Ovary (tissue), 3 donors: ENCODE data around the gene AOC2.

Experiments
- EP300 ChIP-seq: sonication (generic); formaldehyde crosslinking; IDR thresholded peaks from one replicate; pipeline ENCODE4 v1.6.1; 2017; ENCODE audit warnings: antibody characterized with exemption
- POLR2A ChIP-seq: fragments of 450-650 bp; IDR thresholded peaks from one replicate; pipeline ENCODE4 v1.6.1; 2017; ENCODE audit warnings: antibody characterized with exemption, mild to moderate bottlenecking, moderate library complexity
- TF ChIP-seq, protein P1 (sequence below), 3 donors: fragments of 450-650 bp in 2 of 3; fragments of 200-600 bp in 1 of 3; IDR thresholded peaks; one replicate each; pipeline versions ENCODE4 v1.5.1 to v1.8.0; 2016 to 2022; ENCODE audit warnings: antibody characterized with exemption in 3 of 3, mild to moderate bottlenecking in 1 of 3
- donor health status: DM: no; HTN: no; CAD: no.

DNA sequence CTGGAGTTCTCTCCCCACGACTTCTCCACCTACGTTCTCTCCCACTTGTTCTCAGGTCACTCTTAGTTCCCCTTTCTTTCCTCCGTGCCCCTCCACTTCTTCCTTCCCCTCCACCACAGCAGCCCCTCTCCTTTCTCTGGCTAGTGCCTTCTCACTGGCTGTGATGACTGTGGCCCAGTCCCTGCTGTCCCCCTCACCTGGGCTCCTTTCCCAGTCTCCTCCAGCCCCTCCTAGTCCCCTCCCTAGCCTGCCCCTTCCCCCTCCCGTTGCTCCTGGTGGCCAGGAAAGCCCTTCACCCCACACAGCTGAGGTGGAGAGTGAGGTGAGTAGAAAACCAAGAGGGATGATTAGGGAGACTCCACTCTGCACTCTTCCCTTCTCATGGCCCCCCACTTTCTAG lies 49.3 kb upstream of the AOC2 start:
- TF ChIP-seq, protein P1, sequence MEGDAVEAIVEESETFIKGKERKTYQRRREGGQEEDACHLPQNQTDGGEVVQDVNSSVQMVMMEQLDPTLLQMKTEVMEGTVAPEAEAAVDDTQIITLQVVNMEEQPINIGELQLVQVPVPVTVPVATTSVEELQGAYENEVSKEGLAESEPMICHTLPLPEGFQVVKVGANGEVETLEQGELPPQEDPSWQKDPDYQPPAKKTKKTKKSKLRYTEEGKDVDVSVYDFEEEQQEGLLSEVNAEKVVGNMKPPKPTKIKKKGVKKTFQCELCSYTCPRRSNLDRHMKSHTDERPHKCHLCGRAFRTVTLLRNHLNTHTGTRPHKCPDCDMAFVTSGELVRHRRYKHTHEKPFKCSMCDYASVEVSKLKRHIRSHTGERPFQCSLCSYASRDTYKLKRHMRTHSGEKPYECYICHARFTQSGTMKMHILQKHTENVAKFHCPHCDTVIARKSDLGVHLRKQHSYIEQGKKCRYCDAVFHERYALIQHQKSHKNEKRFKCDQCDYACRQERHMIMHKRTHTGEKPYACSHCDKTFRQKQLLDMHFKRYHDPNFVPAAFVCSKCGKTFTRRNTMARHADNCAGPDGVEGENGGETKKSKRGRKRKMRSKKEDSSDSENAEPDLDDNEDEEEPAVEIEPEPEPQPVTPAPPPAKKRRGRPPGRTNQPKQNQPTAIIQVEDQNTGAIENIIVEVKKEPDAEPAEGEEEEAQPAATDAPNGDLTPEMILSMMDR (IDR thresholded peaks at IDR 0.05), result no peak
- TF ChIP-seq EP300 (no peak), POLR2A (no peak)
